CD14-positive monocyte (primary cell): ENCODE measurements around the gene CAMK1. TPM values are rescaled to one million over a fixed set of nuclear protein-coding genes. Genes with fewer than 3 reads are reported as not detected.

Experiments used
- DNase-seq, 3 donors: peaks; one replicate each; pipeline ENCODE4 v3.0.0-alpha.2; 2011 to 2022
- H2AFZ ChIP-seq: 2 replicates; pipeline ENCODE4 v1.6.0; 2012; ENCODE audit warnings: mild to moderate bottlenecking, low read depth, low read length, inconsistent platforms; ENCODE audit not compliant: insufficient read depth, poor library complexity, severe bottlenecking
- H3K27ac ChIP-seq, 2 donors: 1 replicate in 1 of 2; 2 replicates in 1 of 2; pipeline ENCODE4 v1.5.1; 2012 to 2013; ENCODE audit warnings: low read length in 2 of 2, control low read depth in 1 of 2, inconsistent platforms in 1 of 2, low read depth in 1 of 2, mild to moderate bottlenecking in 1 of 2
- H3K27me3 ChIP-seq, 2 donors: one replicate each; pipeline versions ENCODE4 v1.6.0 to v1.6.1; 2011 to 2013; ENCODE audit warnings: low read length in 2 of 2; ENCODE audit not compliant: control insufficient read depth in 2 of 2, insufficient read depth in 2 of 2
- H3K36me3 ChIP-seq, 2 donors: replicated peaks in 1 of 2; 1 replicate in 1 of 2; 2 replicates in 1 of 2; pipeline versions ENCODE4 v1.5.1 to v1.6.1; 2012 to 2013; ENCODE audit warnings: low read length in 2 of 2, control low read depth in 1 of 2, inconsistent platforms in 1 of 2, mild to moderate bottlenecking in 1 of 2; ENCODE audit not compliant: insufficient read depth in 2 of 2, control insufficient read depth in 1 of 2
- H3K4me1 ChIP-seq, 2 donors: 1 replicate in 1 of 2; 2 replicates in 1 of 2; pipeline versions ENCODE4 v1.5.1 to v1.6.1; 2012 to 2013; ENCODE audit warnings: low read length in 2 of 2, control low read depth in 1 of 2, inconsistent platforms in 1 of 2, mild to moderate bottlenecking in 1 of 2, moderate library complexity in 1 of 2; ENCODE audit not compliant: insufficient read depth in 2 of 2, control insufficient read depth in 1 of 2
- H3K4me2 ChIP-seq: replicated peaks from 2 replicates; pipeline ENCODE3; 2012; ENCODE audit warnings: low read length, moderate library complexity, mild to moderate bottlenecking; ENCODE audit not compliant: poor library complexity, severe bottlenecking; ENCODE audit errors: extremely low read depth
- H3K4me3 ChIP-seq, 3 experiments: fragments of 200-600 bp in 1 of 3; sonication (generic) in 1 of 3; replicated peaks in 1 of 3; 1 replicate in 2 of 3; 2 replicates in 1 of 3; pipeline ENCODE4 v1.5.1; 2011 to 2013; ENCODE audit warnings: low read length in 3 of 3, mild to moderate bottlenecking in 3 of 3, control low read depth in 2 of 3, low read depth in 2 of 3, inconsistent platforms in 1 of 3, moderate library complexity in 1 of 3
- H3K79me2 ChIP-seq: 2 replicates; pipeline ENCODE4 v1.6.0; 2012; ENCODE audit warnings: mild to moderate bottlenecking, control low read depth, inconsistent platforms, low read length, moderate library complexity; ENCODE audit not compliant: insufficient read depth
- H3K9ac ChIP-seq: 2 replicates; pipeline ENCODE4 v1.6.0; 2017; ENCODE audit warnings: low read length, mild to moderate bottlenecking; ENCODE audit not compliant: insufficient read depth, poor library complexity, severe bottlenecking
- H3K9me3 ChIP-seq, 2 donors: replicated peaks in 1 of 2; 1 replicate in 1 of 2; 2 replicates in 1 of 2; pipeline versions ENCODE4 v1.5.1 to v1.6.1; 2012 to 2013; ENCODE audit warnings: low read length in 2 of 2, control low read depth in 1 of 2; ENCODE audit not compliant: control insufficient read depth in 1 of 2, insufficient read depth in 1 of 2
- H4K20me1 ChIP-seq: 2 replicates; pipeline ENCODE4 v1.6.0; 2012; ENCODE audit warnings: mild to moderate bottlenecking, low read length, control low read depth, moderate library complexity; ENCODE audit not compliant: insufficient read depth
- H3K27ac Mint-ChIP-seq, 7 donors: one replicate each; pipeline ENCODE4 v1.8.0; 2020; ENCODE audit warnings: mild to moderate bottlenecking in 7 of 7, mixed read lengths in 7 of 7, moderate library complexity in 6 of 7, inconsistent platforms in 2 of 7
- H3K27me3 Mint-ChIP-seq, 3 donors: one replicate each; pipeline ENCODE4 v1.8.0; 2021 to 2022; ENCODE audit warnings: low read depth in 3 of 3, mild to moderate bottlenecking in 3 of 3, mixed read lengths in 3 of 3, moderate library complexity in 3 of 3, inconsistent platforms in 1 of 3
- H3K36me3 Mint-ChIP-seq, 2 donors: one replicate each; pipeline ENCODE4 v1.8.0; 2020; ENCODE audit warnings: mixed read lengths in 2 of 2, inconsistent platforms in 1 of 2, mild to moderate bottlenecking in 1 of 2
- H3K4me1 Mint-ChIP-seq: one replicate; pipeline ENCODE4 v1.8.0; 2020; ENCODE audit warnings: mild to moderate bottlenecking, mixed read lengths
- H3K4me3 Mint-ChIP-seq, 2 donors: one replicate each; pipeline ENCODE4 v1.8.0; 2020; ENCODE audit warnings: mild to moderate bottlenecking in 2 of 2, mixed read lengths in 2 of 2, moderate library complexity in 1 of 2
- H3K9me3 Mint-ChIP-seq, 7 donors: one replicate each; pipeline ENCODE4 v1.8.0; 2020 to 2022; ENCODE audit warnings: mixed read lengths in 7 of 7, mild to moderate bottlenecking in 6 of 7, moderate library complexity in 6 of 7, inconsistent platforms in 2 of 7
- CTCF ChIP-seq: fragments of 200-600 bp; IDR thresholded peaks from one replicate; pipeline ENCODE4 v1.8.0; 2022; ENCODE audit warnings: antibody characterized with exemption, mild to moderate bottlenecking
- WGBS: methylation state at CpG from one replicate; pipeline ENCODE4 v1.1.5; 2013; ENCODE audit warnings: missing lambda C conversion rate; ENCODE audit not compliant: insufficient coverage; 5-methylcytosine and 5-hydroxymethylcytosine counted together
- intact Hi-C, 2 donors: fragments of 100-400 bp; cut with micrococcal nuclease; formaldehyde crosslinking; loops; one replicate each; pipeline versions ENCODE4 v1.15.0 to v1.15.1; 2023
- polyA plus RNA-seq, 3 donors: library from polyadenylated mRNA; depleted of rRNA in 1 of 3; unstranded in 2 of 3; stranded (reverse) in 1 of 3; fragments of 300-500 nt in 2 of 3; fragments of >200 nt in 1 of 3; fragmentation: Illumina TruSeq in 2 of 3; gene quantifications; 1 replicate in 2 of 3; 2 replicates in 1 of 3; pipeline ENCODE4 v1.2.3, GENCODE V29; 2012 to 2021

Gene CAMK1
- polyA plus RNA-seq, 3 donors = 106 to 137 (median 118) TPM

DNA sequence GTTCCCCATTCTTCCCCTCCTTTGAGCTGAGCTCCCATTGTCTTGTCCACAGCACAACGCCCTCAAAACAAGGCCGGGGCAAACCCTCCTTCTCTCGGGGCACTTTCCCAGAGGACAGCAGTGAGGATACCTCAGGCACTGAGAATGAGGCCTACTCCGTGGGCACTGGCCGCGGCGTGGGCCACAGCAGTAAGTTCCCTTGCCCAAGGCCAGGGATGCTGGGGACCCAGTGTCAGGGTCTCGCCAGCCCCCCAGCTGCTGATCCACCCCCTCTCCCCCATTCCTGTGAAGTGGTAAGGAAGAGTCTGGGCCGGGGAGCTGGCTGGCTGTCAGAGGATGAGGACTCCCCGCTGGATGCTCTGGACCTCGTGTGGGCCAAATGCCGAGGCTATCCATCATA is 24.2 kb downstream of the CAMK1 start:
- no peak overlapping the region for H3K27ac ChIP-seq
- no peaks in the 10 kb centered on the region for H3K27me3 ChIP-seq
- H3K27ac Mint-ChIP-seq = no peak overlapping the region
- 93% methylated on average over 7 of the region's 12 CpGs for WGBS
- DNase-seq = no peak
- H4K20me1 ChIP-seq = peaks cover 22% of the 10 kb centered on the region
- H3K4me3 ChIP-seq = no peak overlapping the region
- no peak for TF ChIP-seq CTCF
- no peak overlapping the region for H3K4me2 ChIP-seq
- H3K36me3 Mint-ChIP-seq = peaks cover 81 to 83% of the 10 kb centered on the region in 2 donors
- no peak overlapping the region for H2AFZ ChIP-seq
- peaks cover 0 to 2% (median 0%) of the 10 kb centered on the region in 3 donors for H3K27me3 Mint-ChIP-seq
- H3K4me1 ChIP-seq = peaks cover 11 to 14% of the 10 kb centered on the region in 2 donors
- peaks cover 79 to 82% of the 10 kb centered on the region in 2 donors for H3K36me3 ChIP-seq
- intact Hi-C loops = no loop called here
- H3K9ac ChIP-seq = no peak overlapping the region
- peaks cover 13% of the 10 kb centered on the region for H3K4me1 Mint-ChIP-seq
- H3K9me3 Mint-ChIP-seq = no peaks in the 10 kb centered on the region
- peaks cover 4% of the 10 kb centered on the region for H3K79me2 ChIP-seq
- H3K9me3 ChIP-seq = no peaks in the 10 kb centered on the region
- H3K4me3 Mint-ChIP-seq = no peak overlapping the region

DNA sequence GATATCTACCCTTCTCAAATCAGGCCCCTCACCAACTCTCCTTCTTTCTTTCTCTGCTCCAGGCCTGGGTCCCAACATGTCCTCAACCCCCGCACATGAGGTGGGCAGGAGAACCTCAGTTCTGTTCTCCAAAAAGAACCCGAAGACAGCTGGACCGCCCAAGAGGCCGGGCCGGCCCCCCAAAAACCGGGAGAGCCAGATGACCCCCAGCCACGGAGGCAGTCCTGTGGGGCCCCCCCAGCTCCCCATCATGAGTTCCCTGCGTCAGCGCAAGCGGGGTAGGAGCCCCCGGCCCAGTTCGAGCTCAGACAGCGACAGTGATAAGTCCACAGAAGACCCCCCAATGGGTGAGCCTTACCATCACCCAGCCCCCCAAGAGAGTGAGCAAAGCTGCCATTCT is 25.6 kb downstream of the CAMK1 start:
- no peak overlapping the region for H2AFZ ChIP-seq
- no peak overlapping the region for H3K4me2 ChIP-seq
- H3K4me3 ChIP-seq = no peak overlapping the region
- no peak for DNase-seq
- H3K9ac ChIP-seq = no peak overlapping the region
- peaks cover 4 to 6% of the 10 kb centered on the region in 2 donors for H3K4me1 ChIP-seq
- H3K27ac Mint-ChIP-seq = peak overlapping the region in 3 of 7 donors; percentile 14 to 67 (median 23)
- peaks cover 94 to 97% of the 10 kb centered on the region in 2 donors for H3K36me3 Mint-ChIP-seq
- peaks cover 0 to 2% (median 0%) of the 10 kb centered on the region in 3 donors for H3K27me3 Mint-ChIP-seq
- H3K4me3 Mint-ChIP-seq = no peak overlapping the region
- H4K20me1 ChIP-seq = peaks cover 32% of the 10 kb centered on the region
- peaks cover 4% of the 10 kb centered on the region for H3K4me1 Mint-ChIP-seq
- H3K27me3 ChIP-seq = no peaks in the 10 kb centered on the region
- intact Hi-C loops = no loop called here
- no peak for TF ChIP-seq CTCF
- H3K9me3 Mint-ChIP-seq = no peaks in the 10 kb centered on the region
- WGBS = 96% methylated on average over 8 of the region's 13 CpGs
- peaks cover 93 to 95% of the 10 kb centered on the region in 2 donors for H3K36me3 ChIP-seq
- H3K27ac ChIP-seq = no peak overlapping the region
- H3K79me2 ChIP-seq = peaks cover 8% of the 10 kb centered on the region
- no peaks in the 10 kb centered on the region for H3K9me3 ChIP-seq
